ENCODE results near the gene GRPEL2.

GRPEL2 gene

GRCh38 chr5:149304195-149305078 lies 40.9 kb upstream of the GRPEL2 start:
- H3K9me3 Mint-ChIP-seq: no peaks in the 10 kb centered on the region
- H3K27me3 Mint-ChIP-seq (ENCODE audit: low read depth): no peaks in the 10 kb centered on the region
- TF ChIP-seq CTCF (IDR thresholded peaks at IDR 0.05; ENCODE audit: unreplicated experiment in 3 of 3): no peak
- no peaks in the 10 kb centered on the region for H3K4me1 Mint-ChIP-seq
- H3K4me3 Mint-ChIP-seq: no peak overlapping the region
- H3K27ac Mint-ChIP-seq: no peak overlapping the region
- H3K36me3 Mint-ChIP-seq (ENCODE audit: low read depth): no peaks in the 10 kb centered on the region

GRCh38 chr5:149309354-149309753 lies 35.9 kb upstream of the GRPEL2 start:
- Mint-ChIP-seq H3K27me3 (ENCODE audit: low read depth) (peaks cover 8% of the 10 kb centered on the region), H3K27ac (no peak overlapping the region)

GRCh38 chr5:149310488-149310887 lies 34.8 kb upstream of the GRPEL2 start:
- Mint-ChIP-seq H3K4me3 (no peak overlapping the region), H3K4me1 (peaks cover 13% of the 10 kb centered on the region), H3K27ac (no peak overlapping the region), H3K27me3 (ENCODE audit: low read depth) (peaks cover 8% of the 10 kb centered on the region), H3K36me3 (ENCODE audit: low read depth) (no peaks in the 10 kb centered on the region), H3K9me3 (no peaks in the 10 kb centered on the region)
- TF ChIP-seq CTCF (IDR thresholded peaks at IDR 0.05; ENCODE audit: unreplicated experiment in 3 of 3): no peak

More at GRCh38 chr5:149309354-149309753, 35.9 kb upstream of the GRPEL2 start:
- H3K4me1 Mint-ChIP-seq: peaks cover 9% of the 10 kb centered on the region
- H3K4me3 Mint-ChIP-seq: no peak overlapping the region
- H3K9me3 Mint-ChIP-seq: no peaks in the 10 kb centered on the region
- TF ChIP-seq CTCF (IDR thresholded peaks at IDR 0.05; ENCODE audit: unreplicated experiment in 3 of 3): no peak
- no peaks in the 10 kb centered on the region for H3K36me3 Mint-ChIP-seq (ENCODE audit: low read depth)

- no peak overlapping the region for H3K27ac Mint-ChIP-seq
- H3K36me3 Mint-ChIP-seq (ENCODE audit: low read depth): no peaks in the 10 kb centered on the region
- peaks cover 14% of the 10 kb centered on the region for H3K4me1 Mint-ChIP-seq
- H3K4me3 Mint-ChIP-seq: no peak overlapping the region
- H3K9me3 Mint-ChIP-seq: no peaks in the 10 kb centered on the region
- H3K27me3 Mint-ChIP-seq (ENCODE audit: low read depth): peaks cover 8% of the 10 kb centered on the region
- TF ChIP-seq CTCF (IDR thresholded peaks at IDR 0.05; ENCODE audit: unreplicated experiment in 3 of 3): no peak
Observed at GRCh38 chr5:149310947-149311658, 34.2 kb upstream of the GRPEL2 start.

- Mint-ChIP-seq H3K27me3 (ENCODE audit: low read depth) (peaks cover 8% of the 10 kb centered on the region), H3K9me3 (no peaks in the 10 kb centered on the region), H3K27ac (no peak overlapping the region), H3K36me3 (ENCODE audit: low read depth) (no peaks in the 10 kb centered on the region), H3K4me3 (no peak overlapping the region), H3K4me1 (peaks cover 20% of the 10 kb centered on the region)
- TF ChIP-seq CTCF (IDR thresholded peaks at IDR 0.05; ENCODE audit: unreplicated experiment in 3 of 3): no peak
Observed at GRCh38 chr5:149313151-149313841, 32.0 kb upstream of the GRPEL2 start.

Measured in nephron (organoid).